ENCODE measurements around the gene MAST4. TPM values are rescaled to one million over a fixed set of nuclear protein-coding genes. Genes with fewer than 3 reads are reported as not detected.

MAST4 gene
- total RNA-seq, 2 donors from 2014 or later: 9.5 to 20.8 TPM

- no peak overlapping the region for H3K9ac ChIP-seq (ENCODE audit: low read depth in 2 of 2, low read length in 2 of 2)
- intact Hi-C loops (cut with DNase I): no loop called here
- H3K36me3 ChIP-seq: no peaks in the 10 kb centered on the region
- H3K27me3 ChIP-seq: no peaks in the 10 kb centered on the region
- no peak overlapping the region for H3K4me3 ChIP-seq
- H3K27ac ChIP-seq: no peak overlapping the region
- H3K9me3 ChIP-seq: no peaks in the 10 kb centered on the region
- TF ChIP-seq CTCF (IDR thresholded peaks at IDR 0.05): no peak
- H3K4me1 ChIP-seq: no peaks in the 10 kb centered on the region
- DNase-seq: no peak
Measured at GRCh38 chr5:66840511-66841013, 244.4 kb downstream of the MAST4 start.

GRCh38 chr5:66841264-66841663, 245.1 kb downstream of the MAST4 start:
- no peak for DNase-seq
- Histone ChIP-seq H3K4me1 (no peaks in the 10 kb centered on the region), H3K27me3 (no peaks in the 10 kb centered on the region), H3K9ac (ENCODE audit: low read depth in 2 of 2, low read length in 2 of 2) (no peak overlapping the region), H3K9me3 (no peaks in the 10 kb centered on the region), H3K4me3 (no peak overlapping the region), H3K36me3 (no peaks in the 10 kb centered on the region), H3K27ac (no peak overlapping the region)
- TF ChIP-seq CTCF (IDR thresholded peaks at IDR 0.05): no peak
- intact Hi-C loops (cut with DNase I): no loop called here

- Histone ChIP-seq H3K9me3 (no peaks in the 10 kb centered on the region), H3K9ac (ENCODE audit: low read depth in 2 of 2, low read length in 2 of 2) (no peak overlapping the region), H3K36me3 (no peaks in the 10 kb centered on the region), H3K27ac (no peak overlapping the region), H3K4me1 (no peaks in the 10 kb centered on the region), H3K4me3 (no peak overlapping the region), H3K27me3 (no peaks in the 10 kb centered on the region)
- no peak for DNase-seq
- no peak for TF ChIP-seq CTCF (IDR thresholded peaks at IDR 0.05)
- intact Hi-C loops (cut with DNase I): no loop called here
Measured at GRCh38 chr5:66842540-66842939, 246.3 kb downstream of the MAST4 start.

- Histone ChIP-seq H3K4me3 (no peak overlapping the region), H3K9ac (ENCODE audit: low read depth in 2 of 2, low read length in 2 of 2) (no peak overlapping the region), H3K9me3 (no peaks in the 10 kb centered on the region), H3K27me3 (no peaks in the 10 kb centered on the region), H3K27ac (no peak overlapping the region), H3K36me3 (no peaks in the 10 kb centered on the region), H3K4me1 (no peaks in the 10 kb centered on the region)
- no peak for DNase-seq
- intact Hi-C loops (cut with DNase I): no loop called here
- TF ChIP-seq CTCF (IDR thresholded peaks at IDR 0.05): no peak
Measured at GRCh38 chr5:66843065-66843464, 246.9 kb downstream of the MAST4 start.

- Histone ChIP-seq H3K27me3 (no peaks in the 10 kb centered on the region), H3K36me3 (no peaks in the 10 kb centered on the region), H3K4me3 (no peak overlapping the region), H3K9ac (ENCODE audit: low read depth in 2 of 2, low read length in 2 of 2) (no peak overlapping the region), H3K4me1 (no peaks in the 10 kb centered on the region), H3K27ac (no peak overlapping the region), H3K9me3 (no peaks in the 10 kb centered on the region)
- TF ChIP-seq CTCF (IDR thresholded peaks at IDR 0.05): no peak
- intact Hi-C loops (cut with DNase I): no loop called here
- DNase-seq: no peak
Measured at GRCh38 chr5:66848749-66849641, 252.8 kb downstream of the MAST4 start.
